Mesendoderm (in vitro differentiated cells): Measurements from ENCODE around the gene HAGH.
"Not testable (repeated sequence)": the region's sequence is repeated elsewhere in the genome, so short reads cannot be mapped to it uniquely, and the experiment has no call there.

ENCODE experiments used
- DNase-seq: peaks from one replicate; pipeline ENCODE4 v3.0.0; 2013
- H2AK5ac ChIP-seq: 2 replicates; pipeline ENCODE4 v1.6.1; 2013; ENCODE audit warnings: low read length, inconsistent platforms
- H2BK120ac ChIP-seq: 2 replicates; pipeline ENCODE4 v1.6.1; 2013; ENCODE audit warnings: low read depth, mild to moderate bottlenecking, low read length, moderate library complexity, mixed read lengths
- H2BK15ac ChIP-seq: replicated peaks from 2 replicates; pipeline ENCODE4 v1.6.1; 2013; ENCODE audit warnings: low read depth, mild to moderate bottlenecking, moderate library complexity
- H2BK5ac ChIP-seq: 2 replicates; pipeline ENCODE4 v1.6.1; 2013; ENCODE audit warnings: low read length, inconsistent platforms
- H3K18ac ChIP-seq: 2 replicates; pipeline ENCODE4 v1.6.1; 2013; ENCODE audit warnings: mild to moderate bottlenecking, low read length, mixed read lengths
- H3K23ac ChIP-seq: one replicate; pipeline ENCODE4 v1.6.1; 2013; ENCODE audit warnings: low read length
- H3K27ac ChIP-seq: 2 replicates; pipeline ENCODE4 v1.5.1; 2013; ENCODE audit warnings: low read depth, mild to moderate bottlenecking, inconsistent platforms, low read length, moderate library complexity
- H3K27me3 ChIP-seq: 2 replicates; pipeline ENCODE4 v1.6.1; 2013; ENCODE audit warnings: low read length, control low read depth, mild to moderate bottlenecking, inconsistent platforms; ENCODE audit not compliant: insufficient read depth, poor library complexity
- H3K36me3 ChIP-seq: 2 replicates; pipeline ENCODE4 v1.6.1; 2013; ENCODE audit warnings: low read length, inconsistent platforms; ENCODE audit not compliant: control insufficient read depth, insufficient read depth
- H3K4ac ChIP-seq: one replicate; pipeline ENCODE4 v1.6.1; 2013; ENCODE audit warnings: low read depth, mild to moderate bottlenecking, low read length, moderate library complexity
- H3K4me1 ChIP-seq: 2 replicates; pipeline ENCODE4 v1.6.1; 2013; ENCODE audit warnings: low read depth, low read length, inconsistent platforms; ENCODE audit not compliant: control insufficient read depth
- H3K4me2 ChIP-seq: 2 replicates; pipeline ENCODE4 v1.6.1; 2013; ENCODE audit warnings: low read length
- H3K4me3 ChIP-seq: 2 replicates; pipeline ENCODE4 v1.5.1; 2013; ENCODE audit warnings: mild to moderate bottlenecking, low read length
- H3K56ac ChIP-seq: one replicate; pipeline ENCODE4 v1.6.1; 2013; ENCODE audit warnings: low read length
- H3K79me1 ChIP-seq: 2 replicates; pipeline ENCODE4 v1.6.1; 2013; ENCODE audit warnings: low read length, inconsistent platforms
- H3K79me2 ChIP-seq: 2 replicates; pipeline ENCODE4 v1.6.1; 2013; ENCODE audit warnings: mild to moderate bottlenecking, low read length; ENCODE audit not compliant: control insufficient read depth, insufficient read depth
- H3K9ac ChIP-seq: 2 replicates; pipeline ENCODE4 v1.6.1; 2013; ENCODE audit warnings: low read length, inconsistent platforms
- H4K5ac ChIP-seq: one replicate; pipeline ENCODE4 v1.6.1; 2013; ENCODE audit warnings: low read length
- H4K8ac ChIP-seq: one replicate; pipeline ENCODE4 v1.6.1; 2013; ENCODE audit warnings: low read depth, mild to moderate bottlenecking, control low read depth, low read length, moderate library complexity
- whole genome bisulfite sequencing: extraction: QIAGEN DNeasy Blood & Tissue Kit; methylation state at CpG from one replicate; pipeline ENCODE4 v1.1.7; 2013; ENCODE audit warnings: low lambda C conversion rate, missing lambda C conversion rate; ENCODE audit not compliant: insufficient coverage; ENCODE audit errors: extremely low coverage; 5-methylcytosine and 5-hydroxymethylcytosine counted together

Gene HAGH

DNA sequence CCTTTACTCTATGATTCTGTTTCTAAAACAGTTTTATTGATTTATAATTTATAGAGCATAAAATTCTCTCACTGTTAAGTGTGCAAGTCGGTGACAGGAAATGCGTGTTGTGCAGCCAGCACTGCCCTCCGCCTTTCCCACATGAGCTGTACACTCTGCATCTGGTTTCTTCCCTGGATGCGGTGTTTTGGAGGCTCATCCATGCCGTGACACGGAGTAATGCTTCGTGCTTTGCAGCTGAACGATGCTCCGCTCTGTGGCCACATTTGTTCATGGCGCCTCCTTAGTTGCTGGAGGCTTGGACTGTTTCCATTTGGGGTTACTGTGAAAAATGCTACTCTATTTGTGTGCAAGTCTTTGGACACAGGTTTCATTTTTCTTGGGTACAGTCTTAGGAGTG is 25.9 kb downstream of the HAGH start:
- no peaks in the 10 kb centered on the region for H3K27me3 ChIP-seq
- H4K5ac ChIP-seq: no peak overlapping the region
- no peak overlapping the region for H3K9ac ChIP-seq
- H2AK5ac ChIP-seq: no peak overlapping the region
- no peak overlapping the region for H3K4ac ChIP-seq
- no peak overlapping the region for H4K8ac ChIP-seq
- H2BK15ac ChIP-seq: no peak overlapping the region
- H2BK120ac ChIP-seq: no peak overlapping the region
- H3K23ac ChIP-seq: no peak overlapping the region
- no peaks in the 10 kb centered on the region for H3K79me1 ChIP-seq
- no peak overlapping the region for H3K18ac ChIP-seq
- H3K4me1 ChIP-seq: no peaks in the 10 kb centered on the region
- H2BK5ac ChIP-seq: no peak overlapping the region
- no peak overlapping the region for H3K4me2 ChIP-seq
- no peak overlapping the region for H3K4me3 ChIP-seq
- WGBS: no CpG with 5 or more reads among the region's 10 CpGs
- no peak overlapping the region for H3K56ac ChIP-seq
- no peaks in the 10 kb centered on the region for H3K79me2 ChIP-seq
- H3K27ac ChIP-seq: no peak overlapping the region
- no peak for DNase-seq
- no peaks in the 10 kb centered on the region for H3K36me3 ChIP-seq

DNA sequence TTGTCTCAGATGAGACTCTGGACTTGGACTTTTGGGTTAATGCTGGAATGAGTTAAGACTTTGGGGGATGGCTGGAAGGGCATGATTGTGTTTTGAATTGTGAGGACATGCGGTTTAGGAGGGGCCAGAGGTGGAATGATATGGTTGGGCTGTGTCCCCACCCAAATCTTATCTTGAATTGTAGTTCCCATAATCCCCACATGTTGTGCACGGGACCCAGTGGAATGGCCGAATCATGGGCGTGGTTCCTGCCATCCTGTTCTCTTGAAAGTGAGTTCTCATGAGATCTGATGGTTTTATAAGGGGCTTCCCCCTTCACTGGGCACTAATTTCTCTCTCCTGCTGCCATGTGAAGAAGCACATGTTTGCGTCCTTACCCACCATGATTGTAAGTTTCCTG is 27.4 kb downstream of the HAGH start:
- not testable (repeated sequence) for H3K18ac ChIP-seq, H2BK15ac ChIP-seq, H2AK5ac ChIP-seq, H3K27me3 ChIP-seq, H3K4me1 ChIP-seq, H4K8ac ChIP-seq, H3K79me1 ChIP-seq, H4K5ac ChIP-seq, H3K56ac ChIP-seq, H3K4me2 ChIP-seq, H3K9ac ChIP-seq, H2BK120ac ChIP-seq, DNase-seq, H3K27ac ChIP-seq, H3K36me3 ChIP-seq, H2BK5ac ChIP-seq, H3K79me2 ChIP-seq, H3K23ac ChIP-seq, H3K4ac ChIP-seq, H3K4me3 ChIP-seq
- WGBS: no CpG with 5 or more reads among the region's 5 CpGs

DNA sequence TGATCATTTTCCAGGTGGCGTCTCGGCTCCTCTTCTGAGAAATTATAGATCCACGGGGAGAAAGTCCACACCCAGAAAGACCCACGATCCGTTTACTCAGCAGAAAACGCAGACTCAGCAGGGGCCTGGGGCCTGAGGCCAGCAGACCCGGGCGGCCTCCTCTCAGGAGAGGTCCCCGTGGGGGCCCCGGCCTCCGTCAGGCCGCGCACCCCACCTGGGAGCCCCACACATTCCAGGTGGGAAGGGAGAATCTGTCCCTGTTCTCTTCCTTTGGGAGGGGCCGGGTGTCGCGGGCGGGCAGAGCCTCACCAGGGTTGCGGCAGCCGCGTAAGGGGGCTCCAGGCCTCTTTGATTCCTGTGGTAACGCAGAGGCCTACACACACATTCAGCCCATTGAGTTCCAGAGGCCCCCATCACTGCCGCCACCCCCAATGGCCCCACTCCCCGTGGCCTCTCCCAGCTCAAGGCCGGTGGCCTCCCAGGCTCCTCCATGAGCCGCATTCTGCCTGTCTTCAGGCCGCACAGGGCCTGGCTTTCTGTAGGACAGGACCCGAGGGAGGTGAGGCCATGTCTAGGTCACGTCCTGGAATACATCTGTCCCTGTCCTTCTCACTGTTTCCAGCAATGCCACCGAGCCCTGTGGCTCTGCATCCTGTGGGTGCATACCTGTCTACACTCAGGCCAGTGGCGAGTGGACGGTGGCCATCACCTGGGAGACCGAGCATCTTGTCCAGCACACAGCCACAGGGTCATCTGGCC is 31.5 kb downstream of the HAGH start:
- H3K18ac ChIP-seq: no peak overlapping the region
- no peak overlapping the region for H3K23ac ChIP-seq
- DNase-seq: no peak
- no peak overlapping the region for H3K4ac ChIP-seq
- H3K27me3 ChIP-seq: no peaks in the 10 kb centered on the region
- no peaks in the 10 kb centered on the region for H3K4me1 ChIP-seq
- H3K4me3 ChIP-seq: no peak overlapping the region
- H3K79me1 ChIP-seq: no peaks in the 10 kb centered on the region
- H3K56ac ChIP-seq: no peak overlapping the region
- H4K8ac ChIP-seq: no peak overlapping the region
- no peak overlapping the region for H4K5ac ChIP-seq
- no CpG with 5 or more reads among the region's 32 CpGs for WGBS
- no peak overlapping the region for H2BK120ac ChIP-seq
- H3K79me2 ChIP-seq: no peaks in the 10 kb centered on the region
- no peak overlapping the region for H2AK5ac ChIP-seq
- H2BK15ac ChIP-seq: no peak overlapping the region
- H3K4me2 ChIP-seq: no peak overlapping the region
- H3K9ac ChIP-seq: no peak overlapping the region
- no peak overlapping the region for H2BK5ac ChIP-seq
- no peak overlapping the region for H3K27ac ChIP-seq
- no peaks in the 10 kb centered on the region for H3K36me3 ChIP-seq

DNA sequence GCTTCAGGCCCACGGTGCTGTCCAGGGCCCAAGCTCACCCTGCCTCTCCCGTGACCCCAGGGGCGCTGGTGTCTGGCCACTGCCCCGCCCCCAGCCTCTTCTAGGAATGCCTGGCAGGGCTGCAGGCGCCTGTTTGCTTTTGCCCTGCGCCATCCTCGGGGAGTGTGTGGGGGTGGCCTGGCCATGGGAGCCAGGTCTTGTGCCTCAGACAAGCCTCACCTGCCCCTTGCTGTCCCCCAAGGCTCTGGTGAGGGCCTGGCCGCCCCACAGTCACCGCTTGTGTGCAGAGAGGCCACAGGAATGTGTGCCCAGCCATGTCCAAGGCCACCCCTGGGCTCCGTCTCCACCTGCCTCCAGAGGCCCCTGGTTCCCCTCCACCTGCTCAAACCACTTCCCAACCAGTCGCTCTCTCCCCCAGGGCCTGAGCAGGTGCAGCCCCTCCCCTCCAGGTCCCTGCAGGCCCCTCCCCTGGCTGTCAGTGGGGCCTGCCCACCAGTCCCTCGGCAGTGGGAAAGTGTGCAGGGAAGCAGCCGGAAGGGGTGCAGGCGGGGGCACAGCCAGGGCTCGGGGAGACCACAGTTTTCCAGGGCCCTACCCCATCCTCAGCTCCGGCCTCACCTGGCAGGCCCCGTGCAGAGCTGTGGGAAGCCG is 32.3 kb downstream of the HAGH start:
- Histone ChIP-seq H3K56ac (no peak overlapping the region), H3K4me3 (no peak overlapping the region), H4K5ac (no peak overlapping the region), H3K79me1 (no peaks in the 10 kb centered on the region), H3K23ac (no peak overlapping the region), H3K79me2 (no peaks in the 10 kb centered on the region), H4K8ac (no peak overlapping the region), H2AK5ac (no peak overlapping the region), H3K4me1 (no peaks in the 10 kb centered on the region), H3K9ac (no peak overlapping the region), H3K27me3 (no peaks in the 10 kb centered on the region), H3K4ac (no peak overlapping the region), H2BK120ac (no peak overlapping the region), H3K36me3 (no peaks in the 10 kb centered on the region), H2BK15ac (no peak overlapping the region), H3K18ac (no peak overlapping the region), H3K27ac (no peak overlapping the region), H2BK5ac (no peak overlapping the region), H3K4me2 (no peak overlapping the region)
- no CpG with 5 or more reads among the region's 18 CpGs for WGBS
- no peak for DNase-seq

DNA sequence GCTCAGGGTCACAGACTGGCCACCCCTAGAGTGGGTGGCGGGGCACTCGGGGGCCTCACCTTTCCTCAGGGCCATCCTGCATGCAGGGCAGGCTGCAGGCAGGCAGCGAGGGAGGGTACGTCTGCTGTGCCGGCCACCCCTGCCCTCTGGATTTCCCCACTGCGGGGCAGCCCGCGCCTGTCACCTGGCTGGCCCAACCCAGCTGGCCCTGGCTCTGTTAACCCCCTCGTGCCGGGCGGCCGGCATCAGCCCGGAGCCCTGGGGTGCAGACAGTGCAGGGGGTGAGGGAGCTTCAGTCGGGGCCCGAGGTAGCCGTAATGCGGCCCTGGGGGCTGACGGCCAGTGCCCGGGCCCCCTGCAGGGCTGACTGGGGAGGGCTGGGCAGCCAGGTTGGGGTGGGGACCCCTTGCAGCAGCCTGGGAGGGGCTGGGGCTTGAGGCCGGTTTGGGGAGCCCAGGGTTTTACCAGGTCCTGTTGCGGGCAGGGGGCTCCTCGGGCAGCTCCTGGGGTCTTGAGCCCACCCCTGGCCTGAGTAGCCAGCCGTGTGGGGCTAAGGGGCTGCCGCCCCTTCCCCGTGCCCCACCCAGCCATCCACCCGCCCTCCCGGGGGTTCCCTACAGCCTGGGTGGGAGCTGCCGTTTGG is 32.9 kb downstream of the HAGH start, which contains the start of gene IGFALS:
TSS of gene IGFALS (minus strand) at position 128 of the 643 bp plus-strand sequence. CDS start at position 75, 53 bp downstream.
- Histone ChIP-seq H2BK120ac (no peak within 1 kb of the TSS), H3K9ac (no peak within 1 kb of the TSS), H3K4ac (no peak within 1 kb of the TSS), H3K36me3 (no peaks in the 10 kb centered on the region), H3K4me1 (no peaks in the 10 kb centered on the region), H3K4me3 (no peak within 1 kb of the TSS), H3K79me2 (no peaks in the 10 kb centered on the region), H3K23ac (no peak within 1 kb of the TSS), H3K56ac (no peak within 1 kb of the TSS), H2BK15ac (no peak within 1 kb of the TSS), H3K27ac (no peak within 1 kb of the TSS), H4K5ac (no peak within 1 kb of the TSS), H3K18ac (no peak within 1 kb of the TSS), H2BK5ac (no peak within 1 kb of the TSS), H3K27me3 (no peaks in the 10 kb centered on the region), H2AK5ac (no peak within 1 kb of the TSS), H4K8ac (no peak within 1 kb of the TSS), H3K79me1 (no peaks in the 10 kb centered on the region), H3K4me2 (no peak within 1 kb of the TSS)
- no CpG with 5 or more reads among the region's 28 CpGs for WGBS
- DNase-seq: no peak
